Suppressor macrophage treated with lipopolysaccharide for 1 hour (primary cell): Measurements from ENCODE around the gene SCMH1.
"Not testable (repeated sequence)": the region's sequence is repeated elsewhere in the genome, so short reads cannot be mapped to it uniquely, and the experiment has no call there.

Source experiments
- DNase-seq, 3 donors: peaks; one replicate each; pipeline ENCODE4 v3.0.0-alpha.2; 2020 to 2022

Gene SCMH1

DNA sequence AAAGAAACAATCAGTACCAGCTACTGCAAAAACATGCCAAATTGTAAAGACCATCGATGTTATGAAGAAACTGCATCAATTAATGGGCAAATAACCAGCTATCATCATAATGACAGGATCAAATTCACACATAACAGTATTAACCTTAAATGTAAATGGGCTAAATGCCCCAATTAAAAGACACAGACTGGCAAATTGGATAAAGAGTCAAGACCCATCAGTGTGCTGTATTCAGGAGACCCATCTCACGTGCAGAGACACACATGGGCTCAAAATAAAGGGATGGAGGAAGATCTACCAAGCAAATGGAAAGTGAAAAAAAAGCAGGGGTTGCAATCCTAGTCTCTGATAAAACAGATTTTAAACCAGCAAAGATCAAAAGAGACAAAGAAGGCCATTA is 35.1 kb downstream of the SCMH1 start:
- not testable (repeated sequence) for DNase-seq

DNA sequence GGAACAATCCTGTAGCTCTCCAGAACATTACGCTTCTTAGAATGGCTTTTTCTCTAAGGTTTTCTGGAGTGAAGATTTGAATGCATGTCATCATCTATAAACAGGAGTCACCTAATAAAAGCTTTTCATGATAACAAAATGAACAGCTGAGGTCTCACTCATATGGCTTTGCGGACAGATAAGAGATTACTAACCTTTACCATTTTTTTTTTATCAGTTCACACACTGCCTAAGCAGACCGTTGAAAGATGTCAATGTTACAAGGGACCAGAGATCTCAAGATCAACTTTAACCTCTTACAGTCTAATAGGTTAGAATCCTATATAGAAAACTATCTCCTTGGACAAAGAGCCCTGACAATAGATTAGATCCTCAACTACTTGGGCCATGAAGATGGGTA is 41.4 kb downstream of the SCMH1 start:
- no peak for DNase-seq

DNA sequence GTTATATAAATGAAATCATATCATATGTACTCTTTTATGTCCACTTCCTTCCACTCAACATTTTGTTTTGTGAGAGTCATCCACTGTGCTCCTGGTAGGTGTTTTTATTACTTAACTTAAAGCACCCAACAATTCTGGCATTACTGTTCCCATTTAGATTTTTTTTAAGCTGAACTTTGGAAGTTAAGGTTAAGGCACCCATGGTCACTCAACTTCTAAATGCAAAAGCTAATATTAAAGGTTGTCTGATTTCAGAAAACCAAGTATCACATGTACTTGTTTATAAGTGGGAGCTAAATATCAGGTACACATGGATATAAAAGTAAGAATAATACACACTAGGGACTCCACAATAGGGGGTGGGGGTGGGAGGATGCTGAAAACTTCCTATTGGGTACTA is 42.7 kb downstream of the SCMH1 start:
- no peak for DNase-seq

- DNase-seq: no peak
Measured at GRCh38 chr1:41192456-41193178, 49.5 kb downstream of the SCMH1 start.

DNA sequence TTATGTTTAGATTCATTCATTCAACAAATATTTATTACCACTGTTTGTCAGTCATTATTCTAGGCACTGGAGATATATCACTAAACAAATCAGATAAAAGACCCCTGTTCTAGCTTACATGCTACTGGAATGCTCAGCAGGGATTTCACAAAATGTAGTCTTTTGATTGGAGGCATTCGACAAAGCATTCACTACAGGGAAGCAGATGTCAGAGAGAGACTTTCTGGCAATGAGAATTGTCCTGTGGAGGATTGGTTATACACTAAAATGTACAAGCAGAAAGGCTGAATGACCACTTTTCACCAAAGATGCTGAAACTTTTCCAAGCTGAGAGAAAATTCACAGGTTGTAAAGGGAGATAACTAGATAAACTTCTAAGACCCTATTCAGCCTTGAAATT is 57.7 kb downstream of the SCMH1 start:
- no peak for DNase-seq

DNA sequence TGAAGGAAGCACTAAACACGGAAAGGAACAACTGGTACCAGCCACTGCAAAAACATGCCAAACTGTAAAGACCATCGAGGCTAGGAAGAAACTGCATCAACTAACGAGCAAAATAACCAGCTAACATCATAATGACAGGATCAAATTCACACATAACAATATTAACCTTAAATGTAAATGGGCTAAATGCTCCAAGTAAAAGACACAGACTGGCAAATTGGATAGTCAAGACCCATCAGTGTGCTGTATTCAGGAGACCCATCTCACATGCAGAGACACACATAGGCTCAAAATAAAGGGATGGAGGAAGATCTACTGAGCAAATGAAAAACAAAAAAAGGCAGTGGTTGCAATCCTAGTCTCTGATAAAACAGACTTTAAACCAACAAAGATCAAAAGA is 63.9 kb downstream of the SCMH1 start:
- DNase-seq: not testable (repeated sequence)

- DNase-seq: no peak
Measured at GRCh38 chr1:41175546-41175945, 66.6 kb downstream of the SCMH1 start.

DNA sequence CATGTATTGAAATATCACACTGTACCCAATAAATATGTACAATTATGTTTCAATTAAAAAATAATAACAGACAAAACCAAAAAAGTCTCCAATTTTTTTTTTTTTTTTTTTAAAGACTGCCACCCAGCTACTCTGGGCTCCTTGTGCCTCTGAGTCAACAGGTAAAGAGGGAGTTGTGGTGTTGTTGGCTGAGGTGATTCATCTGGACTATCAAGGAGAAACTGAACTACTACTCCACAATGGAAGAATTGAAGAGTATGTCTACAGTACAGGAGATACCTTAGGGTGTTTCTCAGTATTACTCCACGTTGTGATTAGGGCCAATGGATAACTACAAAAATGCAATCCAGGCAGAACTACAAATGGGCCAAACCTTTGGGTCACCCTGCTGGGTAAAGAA is 67.9 kb downstream of the SCMH1 start:
- DNase-seq: no peak

- DNase-seq: no peak
Measured at GRCh38 chr1:41173651-41174050, 68.5 kb downstream of the SCMH1 start.

- peak in 1 of 3 donors; percentile 0 for DNase-seq
Measured at GRCh38 chr1:41171266-41171874, 70.7 kb downstream of the SCMH1 start.

GRCh38 chr1:41169799-41170180 is 72.3 kb downstream of the SCMH1 start:
- DNase-seq: no peak

GRCh38 chr1:41169066-41169798 is 72.9 kb downstream of the SCMH1 start:
- peak in 1 of 3 donors; percentile 11 for DNase-seq

GRCh38 chr1:41167667-41168066 is 74.4 kb downstream of the SCMH1 start:
- DNase-seq: peak in 1 of 3 donors; percentile 1

DNA sequence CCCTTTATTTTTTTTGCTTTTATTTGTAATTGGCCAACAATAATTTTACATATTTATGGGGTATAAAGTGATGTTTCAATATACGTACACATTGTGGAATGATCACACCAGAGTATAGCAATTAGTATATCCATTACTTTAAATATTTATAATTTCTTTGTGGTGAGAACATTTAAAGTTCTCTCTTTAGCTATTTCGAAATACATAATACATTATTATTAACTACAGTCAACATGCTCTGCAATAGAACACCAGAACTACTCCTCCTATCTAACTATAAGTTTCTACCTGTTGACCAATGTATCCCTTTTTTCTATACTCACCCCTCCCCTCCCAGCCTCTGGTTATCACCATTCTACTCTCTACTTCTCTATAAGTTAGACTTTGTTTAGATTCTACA is 77.4 kb downstream of the SCMH1 start:
- DNase-seq: no peak

- DNase-seq: no peak
Measured at GRCh38 chr1:41162441-41162840, 79.7 kb downstream of the SCMH1 start.

GRCh38 chr1:41161846-41162245 is 80.3 kb downstream of the SCMH1 start:
- no peak for DNase-seq

GRCh38 chr1:41160498-41161110 is 81.5 kb downstream of the SCMH1 start:
- DNase-seq: no peak

DNA sequence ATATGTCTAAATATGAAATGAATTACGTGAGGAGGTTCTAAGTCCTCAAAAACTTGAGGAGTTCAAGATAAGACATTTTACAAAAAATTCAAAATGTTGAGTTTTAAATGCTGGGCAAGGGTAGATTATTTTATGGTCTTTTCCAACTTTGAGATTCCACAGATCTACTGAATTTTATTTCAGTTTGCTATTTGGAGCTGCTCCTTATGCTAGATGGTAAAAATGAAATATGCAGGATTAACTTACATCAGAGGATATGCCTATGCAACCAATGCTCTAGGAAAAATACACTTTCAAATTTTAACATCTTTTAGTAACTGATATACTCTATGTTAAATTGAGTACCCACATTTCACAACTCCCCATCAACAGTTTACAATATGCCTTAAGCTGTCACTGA is 83.1 kb downstream of the SCMH1 start:
- no peak for DNase-seq

DNA sequence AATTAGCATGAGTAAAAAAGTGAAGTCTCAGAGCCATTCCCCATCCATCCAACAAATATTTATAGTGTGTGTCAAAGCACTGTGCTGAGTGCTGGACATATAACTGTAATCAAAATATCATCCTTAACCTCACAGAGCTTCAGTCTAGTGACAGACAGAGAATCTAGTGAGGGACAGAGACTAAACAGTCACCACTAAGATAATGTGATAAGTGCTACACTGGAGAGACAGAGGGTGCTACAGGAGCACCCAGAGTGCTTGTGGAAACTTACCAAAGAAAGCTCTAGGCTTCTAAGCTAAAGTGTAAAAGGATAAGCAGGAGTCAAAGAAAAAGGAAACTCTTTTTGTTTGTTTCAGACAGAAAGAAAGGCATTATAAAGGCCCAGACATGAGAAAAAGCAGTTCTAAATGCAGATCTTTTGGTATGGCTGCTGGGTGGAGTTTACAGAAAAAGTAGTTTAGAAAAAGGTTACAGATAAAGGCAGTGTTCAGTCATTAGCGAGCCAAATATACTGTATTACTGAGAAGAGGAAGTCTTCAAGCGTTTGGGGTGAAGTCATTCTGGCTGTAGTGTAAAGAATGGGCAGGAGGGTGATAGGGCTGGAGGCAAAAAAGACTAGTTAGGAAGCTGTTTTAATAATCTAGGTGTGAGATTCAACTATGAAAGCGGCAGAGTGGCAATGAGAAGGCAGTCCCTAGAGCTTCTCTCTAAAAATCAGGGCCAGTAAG is 83.8 kb downstream of the SCMH1 start:
- peak; percentile 4 to 14 (median 14) for DNase-seq

DNA sequence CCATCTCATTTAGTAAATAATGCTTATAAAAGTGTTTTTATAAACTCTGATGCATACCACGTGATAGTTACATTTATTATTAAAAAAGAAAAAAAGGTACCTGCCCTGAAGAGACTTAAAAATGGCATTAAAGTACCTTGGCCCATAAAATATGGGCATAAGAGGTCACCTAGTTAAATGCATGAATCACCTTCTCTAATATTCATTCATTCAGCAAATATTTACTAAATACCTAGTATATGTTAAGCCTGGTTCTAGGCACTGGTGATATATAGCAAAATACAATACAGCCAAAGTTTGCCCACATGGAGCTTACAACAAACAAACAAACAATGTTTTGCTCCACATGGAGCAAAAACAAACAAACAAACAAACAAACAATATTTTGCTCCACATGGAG is 87.0 kb downstream of the SCMH1 start:
- no peak for DNase-seq

DNA sequence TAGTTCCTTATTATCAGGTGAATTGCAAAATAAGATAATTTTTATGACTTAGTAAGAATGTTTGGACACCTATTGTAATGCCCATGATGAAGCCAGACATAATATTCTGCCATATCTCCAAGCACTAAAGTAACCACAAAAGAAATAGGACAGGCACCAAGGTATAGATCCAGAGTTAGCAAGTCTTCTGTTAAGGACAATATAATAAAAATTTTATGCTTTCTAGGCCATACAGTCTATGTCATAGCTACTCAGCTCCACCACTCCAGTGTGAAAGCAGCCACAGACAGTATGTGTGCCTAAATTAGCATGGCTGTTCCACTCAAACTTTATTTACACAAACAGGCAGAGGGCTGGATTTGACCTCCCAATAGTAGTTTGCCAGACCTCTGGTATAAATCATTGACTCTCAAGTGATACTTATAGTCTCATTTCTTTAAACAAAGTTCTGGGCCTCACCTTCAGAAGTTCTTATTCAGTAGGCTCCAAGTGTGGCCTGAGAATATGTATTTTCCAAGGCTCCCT is 88.3 kb downstream of the SCMH1 start:
- DNase-seq: peak in 1 of 3 donors; percentile 1

DNA sequence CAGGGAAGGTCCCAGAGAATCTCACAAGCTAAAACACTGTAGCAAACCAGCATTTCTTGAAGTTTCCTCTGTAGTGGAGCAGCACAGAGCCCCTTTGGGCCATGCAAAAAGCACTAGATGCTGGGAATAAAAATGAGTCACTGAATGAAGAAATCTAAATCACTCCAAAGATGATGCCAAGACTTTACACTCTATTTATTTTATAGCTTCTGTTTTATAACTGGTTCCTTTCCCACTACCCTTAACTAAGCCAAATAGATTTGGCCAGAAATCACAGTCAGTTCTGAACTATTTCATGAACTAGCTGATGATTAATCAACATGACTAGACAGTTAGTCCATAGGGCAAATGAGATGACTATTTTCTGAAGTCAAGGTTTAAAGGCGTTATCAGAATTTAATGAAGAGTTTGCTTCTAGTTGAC is 89.5 kb downstream of the SCMH1 start:
- DNase-seq: peak in 2 of 3 donors; percentile 12 to 17

GRCh38 chr1:41151846-41152245 is 90.3 kb downstream of the SCMH1 start:
- peak in 1 of 3 donors; percentile 18 for DNase-seq
